Heart left ventricle (tissue), 16 donors: ENCODE data around the gene BRME1. TPM values are rescaled to one million over a fixed set of nuclear protein-coding genes. Genes with fewer than 3 reads are reported as not detected.

ENCODE experiments used
- ATAC-seq, 4 donors: fragments of 200-7000 bp; cut with Tn5 transposase; one replicate each; pipeline ENCODE4 v1.9.1; 2020 to 2022; ENCODE audit warnings: moderate library complexity in 4 of 4, mild to moderate bottlenecking in 3 of 4, moderate number of reproducible peaks in 1 of 4
- DNase-seq, 5 donors: peaks; one replicate each; pipeline ENCODE4 v3.0.0-alpha.2; 2020
- H3K27ac ChIP-seq, 12 donors: fragments of 200-600 bp; sonication (generic) in 4 of 12; one replicate each; pipeline versions ENCODE4 v1.5.0 to v1.8.0; 2016 to 2022; ENCODE audit warnings: mild to moderate bottlenecking in 2 of 12
- H3K27me3 ChIP-seq, 9 donors: fragments of 200-600 bp; sonication (generic) in 2 of 9; one replicate each; pipeline versions ENCODE4 v1.5.1 to v1.8.0; 2016 to 2022; ENCODE audit warnings: mild to moderate bottlenecking in 3 of 9
- H3K36me3 ChIP-seq, 9 donors: fragments of 200-600 bp; sonication (generic) in 2 of 9; one replicate each; pipeline versions ENCODE4 v1.5.0 to v1.8.0; 2018 to 2022; ENCODE audit warnings: mild to moderate bottlenecking in 2 of 9
- H3K4me1 ChIP-seq, 12 donors: fragments of 200-600 bp; sonication (generic) in 4 of 12; one replicate each; pipeline versions ENCODE4 v1.5.0 to v1.8.0; 2016 to 2022; ENCODE audit warnings: mild to moderate bottlenecking in 3 of 12
- H3K4me3 ChIP-seq, 12 donors: fragments of 200-600 bp; sonication (generic) in 4 of 12; one replicate each; pipeline versions ENCODE4 v1.5.0 to v1.8.0; 2017 to 2022; ENCODE audit warnings: mild to moderate bottlenecking in 9 of 12, moderate library complexity in 4 of 12
- H3K9me3 ChIP-seq, 12 donors: fragments of 200-600 bp; sonication (generic) in 4 of 12; one replicate each; pipeline versions ENCODE4 v1.5.0 to v1.8.0; 2016 to 2022; ENCODE audit warnings: mild to moderate bottlenecking in 1 of 12
- CTCF ChIP-seq, 12 donors: fragments of 200-600 bp; sonication (generic) in 4 of 12; IDR thresholded peaks; one replicate each; pipeline versions ENCODE4 v1.5.0 to v1.8.0; 2018 to 2022; ENCODE audit warnings: antibody characterized with exemption in 12 of 12, mild to moderate bottlenecking in 5 of 12
- POLR2A ChIP-seq, 2 donors: fragments of 450-650 bp; IDR thresholded peaks; one replicate each; pipeline ENCODE4 v1.6.1; 2017; ENCODE audit warnings: antibody characterized with exemption in 2 of 2, mild to moderate bottlenecking in 2 of 2, moderate library complexity in 2 of 2
- WGBS, 4 donors: extraction: QIAGEN DNeasy Blood & Tissue Kit in 2 of 4; methylation state at CpG; one replicate each; pipeline versions ENCODE4 v1.1.5 to v1.1.7; 2013 to 2018; 5-methylcytosine and 5-hydroxymethylcytosine counted together
- intact Hi-C, 10 donors: fragments of 100-400 bp; cut with DNase I; formaldehyde crosslinking; loops; one replicate each; pipeline versions ENCODE4 v1.11.1 to v1.14.2; 2022
- polyA plus RNA-seq, 2 donors: library from polyadenylated mRNA; stranded (reverse); fragments of 200-250 nt; gene quantifications; one replicate each; pipeline ENCODE4 v1.2.3, GENCODE V29; 2013
- total RNA-seq, 9 donors: library from RNA; depleted of rRNA in 2 of 9; stranded (reverse); fragments of >200 nt in 2 of 9; fragmentation: NEBNext Ultra II Directional in 3 of 9; extraction: Animal tissue kit (Norgen Biotek cat#: 25700) in 3 of 9; gene quantifications; one replicate each; pipeline versions ENCODE4 v1.1.0 to v1.2.4, GENCODE V29; 2016 to 2023
- donor health status: ischemic (EF 13 %, LVEDD 7.1; RV severe dilation, severe dysfunction).
- donor health status: healthy with polysubstance abuse.
- donor health status: DM: no; HTN: yes; CAD: no.
- donor health status: DM: no; HTN: no; CAD: no.
- donor health status: ischemic (EF 25% LVEDD 6.9; RV normal size, moderate dysfunction).
- donor health status: ischemic (EF 25% LVEDD 5.7; RV mildly dilated, moderate dysfunction).
- donor health status: healthy.
- donor health status: DM: yes; HTN: yes; CAD: no.
- donor health status: ischemic (EF 35%, LVEDD 5.7; RV mildly dilated, moderate dysfunction).
- donor health status: nonischemic (EF 11% LVEDD 7.7; RV severe dilation, severe dysfunction).
- donor health status: DM: yes; HTN: yes; CAD: no.
- donor health status: PGD.
- donor health status: ischemic (EF 29% LVEDD 5.4; RV normal size, mild dysfunction).
- donor health status: nonischemic (EF 23%, LVEDD 6.1; RV moderate dilation, normal function).

The BRME1 gene
- total and polyA plus RNA-seq, 11 donors, result 0.23 to 1.2 (median 0.70) TPM; not detected in 2

GRCh38 chr19:13882836-13883235, 23.1 kb downstream of the BRME1 start:
- H3K9me3 ChIP-seq, result no peaks in the 10 kb centered on the region
- TF ChIP-seq CTCF (IDR thresholded peaks at IDR 0.05), result no peak
- TF ChIP-seq POLR2A (IDR thresholded peaks at IDR 0.05), result no peak
- WGBS, 4 donors, result 86 to 95% (median 90%) methylated on average over 3 to 12 of the region's 12 CpGs
- H3K4me3 ChIP-seq, result no peak overlapping the region
- H3K36me3 ChIP-seq, result no peaks in the 10 kb centered on the region
- no peaks in the 10 kb centered on the region for H3K27me3 ChIP-seq
- intact Hi-C loops, result loop anchor here in 8 of 10 donors (5.0 to 10.0 kb wide), 7 partner anchors 69 to 462 kb away; partner anchors contain the start of genes DCAF15 (in 2 of the 8) and ASF1B (in 1 of the 8)
- H3K4me1 ChIP-seq, result peaks cover 0 to 35% (median 24%) of the 10 kb centered on the region in 12 donors
- DNase-seq, result no peak
- no peak for ATAC-seq
- H3K27ac ChIP-seq, result peak overlapping the region in 2 of 12 donors; percentile 49 to 83

DNA sequence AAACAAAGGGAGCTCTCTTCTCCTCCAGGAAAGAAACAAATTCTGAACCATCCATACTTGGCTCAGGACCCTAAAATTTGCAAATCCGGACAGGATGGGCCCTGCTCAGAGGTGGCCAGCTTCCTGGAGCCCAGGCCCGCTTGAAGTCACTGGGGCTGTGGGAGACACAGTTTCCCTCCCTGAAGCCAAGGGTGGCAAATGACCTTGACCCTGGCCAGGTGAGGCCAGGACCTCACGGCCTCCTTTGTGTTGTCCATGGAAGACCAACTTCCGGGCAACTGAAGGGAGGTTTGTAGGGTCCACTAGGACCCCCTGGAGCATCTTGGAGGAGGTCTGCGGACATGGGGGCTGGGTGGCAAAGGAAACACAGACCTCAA, 23.5 kb downstream of the BRME1 start:
- intact Hi-C loops, result loop anchor here in 8 of 10 donors (5.0 to 10.0 kb wide), 7 partner anchors 70 to 462 kb away; partner anchors contain the start of genes DCAF15 (in 2 of the 8) and ASF1B (in 1 of the 8)
- Histone ChIP-seq H3K36me3 (no peaks in the 10 kb centered on the region), H3K27me3 (no peaks in the 10 kb centered on the region), H3K4me1 (peaks cover 0 to 35% (median 24%) of the 10 kb centered on the region in 12 donors), H3K4me3 (no peak overlapping the region), H3K27ac (peak overlapping the region in 6 of 12 donors; percentile 49 to 83 (median 62)), H3K9me3 (no peaks in the 10 kb centered on the region)
- TF ChIP-seq CTCF (IDR thresholded peaks at IDR 0.05), result no peak
- no peak for TF ChIP-seq POLR2A (IDR thresholded peaks at IDR 0.05)
- ATAC-seq (no peak), DNase-seq (no peak)
- 86 to 89% (median 88%) methylated on average over 4 to 5 of the region's 5 CpGs for WGBS, 4 donors

GRCh38 chr19:13881692-13882418, 24.1 kb downstream of the BRME1 start:
- ATAC-seq, result no peak
- TF ChIP-seq POLR2A (IDR thresholded peaks at IDR 0.05) (no peak), CTCF (IDR thresholded peaks at IDR 0.05) (no peak)
- DNase-seq, result peak in 2 of 5 donors; percentile 35 to 53
- Histone ChIP-seq H3K27ac (peak overlapping the region in 8 of 12 donors; percentile 11 to 83 (median 62)), H3K27me3 (no peaks in the 10 kb centered on the region), H3K4me1 (peaks cover 0 to 35% (median 24%) of the 10 kb centered on the region in 12 donors), H3K9me3 (no peaks in the 10 kb centered on the region), H3K4me3 (no peak overlapping the region), H3K36me3 (no peaks in the 10 kb centered on the region)
- 47 to 72% (median 61%) methylated on average over 17 of the region's 17 CpGs for WGBS, 4 donors
- intact Hi-C loops, result loop anchor here in 9 of 10 donors (2.0 to 10.0 kb wide), 10 partner anchors 70 to 463 kb away; partner anchors contain the start of genes MISP3 (in 6 of the 9), DCAF15 (in 3 of the 9) and ASF1B (in 1 of the 9)

GRCh38 chr19:13881251-13881691, 24.6 kb downstream of the BRME1 start:
- TF ChIP-seq CTCF (IDR thresholded peaks at IDR 0.05) (no peak), POLR2A (IDR thresholded peaks at IDR 0.05) (no peak)
- ATAC-seq, result no peak
- intact Hi-C loops, result loop anchor here in 9 of 10 donors (2.0 to 10.0 kb wide), 10 partner anchors 71 to 464 kb away; partner anchors contain the start of genes MISP3 (in 6 of the 9), DCAF15 (in 3 of the 9) and ASF1B (in 1 of the 9)

More at GRCh38 chr19:13881251-13881691, 24.6 kb downstream of the BRME1 start:
- no peak overlapping the region for H3K4me3 ChIP-seq
- WGBS, 4 donors, result 51 to 65% (median 61%) methylated on average over 11 to 12 of the region's 12 CpGs
- H3K9me3 ChIP-seq, result no peaks in the 10 kb centered on the region
- H3K27ac ChIP-seq, result peak overlapping the region in 8 of 12 donors; percentile 11 to 83 (median 62)
- peaks cover 0 to 35% (median 24%) of the 10 kb centered on the region in 12 donors for H3K4me1 ChIP-seq
- no peaks in the 10 kb centered on the region for H3K27me3 ChIP-seq
- DNase-seq, result no peak
- H3K36me3 ChIP-seq, result no peaks in the 10 kb centered on the region
